HG03354 (cell line): Measurements from ENCODE around the gene NXPH2.

ENCODE experiments used
- ATAC-seq: cut with Tn5 transposase; IDR thresholded peaks from one replicate; pipeline ENCODE4 v1.9.1; 2021; ENCODE audit warnings: mild to moderate bottlenecking; ENCODE audit not compliant: unreplicated experiment, poor library complexity, severe bottlenecking

The NXPH2 gene

GRCh38 chr2:138779781-138780445 lies at the start of gene NXPH2:
TSS of gene NXPH2 (minus strand) at chr2:138780390. CDS start at chr2:138780241, 149 bp downstream.
- no peak for ATAC-seq

GRCh38 chr2:138829326-138829919 lies 49.2 kb upstream of the NXPH2 start:
- ATAC-seq = peak; percentile 74

- ATAC-seq = peak; percentile 71
Observed at GRCh38 chr2:138827426-138828054, 47.4 kb upstream of the NXPH2 start.

GRCh38 chr2:138823666-138824065 lies 43.5 kb upstream of the NXPH2 start:
- ATAC-seq = no peak

- no peak for ATAC-seq
Observed at GRCh38 chr2:138819964-138820363, 39.8 kb upstream of the NXPH2 start.

- no peak for ATAC-seq
Observed at GRCh38 chr2:138818556-138818955, 38.4 kb upstream of the NXPH2 start.

GRCh38 chr2:138814123-138814898 lies 34.1 kb upstream of the NXPH2 start:
- peak; percentile 74 for ATAC-seq

- ATAC-seq = no peak
Observed at GRCh38 chr2:138811431-138811830, 31.2 kb upstream of the NXPH2 start.

- no peak for ATAC-seq
Observed at GRCh38 chr2:138794724-138795123, 14.5 kb upstream of the NXPH2 start.

GRCh38 chr2:138787053-138787666 lies 7.0 kb upstream of the NXPH2 start:
- ATAC-seq = peak; percentile 74

- ATAC-seq = no peak
Observed at GRCh38 chr2:138782383-138782782, 2.2 kb upstream of the NXPH2 start.

- ATAC-seq = no peak
Observed at GRCh38 chr2:138780908-138781307, 718 bp upstream of the NXPH2 start.

- ATAC-seq = no peak
Observed at GRCh38 chr2:138780446-138780880, 273 bp upstream of the NXPH2 start.

- ATAC-seq = no peak
Observed at GRCh38 chr2:138779406-138779780, 797 bp downstream of the NXPH2 start.

- no peak for ATAC-seq
Observed at GRCh38 chr2:138777996-138778395, 2.2 kb downstream of the NXPH2 start.

GRCh38 chr2:138775736-138776135 lies 4.5 kb downstream of the NXPH2 start:
- no peak for ATAC-seq

- ATAC-seq = no peak
Observed at GRCh38 chr2:138771534-138771933, 8.7 kb downstream of the NXPH2 start.

- no peak for ATAC-seq
Observed at GRCh38 chr2:138767101-138767500, 13.1 kb downstream of the NXPH2 start.

GRCh38 chr2:138766464-138766863 lies 13.7 kb downstream of the NXPH2 start:
- no peak for ATAC-seq

GRCh38 chr2:138763971-138764370 lies 16.2 kb downstream of the NXPH2 start:
- no peak for ATAC-seq
